Measurements from ENCODE around the gene CEP63.
"Not testable (repeated sequence)": the region's sequence is repeated elsewhere in the genome, so short reads cannot be mapped to it uniquely, and the experiment has no call there.

CEP63 gene

DNA sequence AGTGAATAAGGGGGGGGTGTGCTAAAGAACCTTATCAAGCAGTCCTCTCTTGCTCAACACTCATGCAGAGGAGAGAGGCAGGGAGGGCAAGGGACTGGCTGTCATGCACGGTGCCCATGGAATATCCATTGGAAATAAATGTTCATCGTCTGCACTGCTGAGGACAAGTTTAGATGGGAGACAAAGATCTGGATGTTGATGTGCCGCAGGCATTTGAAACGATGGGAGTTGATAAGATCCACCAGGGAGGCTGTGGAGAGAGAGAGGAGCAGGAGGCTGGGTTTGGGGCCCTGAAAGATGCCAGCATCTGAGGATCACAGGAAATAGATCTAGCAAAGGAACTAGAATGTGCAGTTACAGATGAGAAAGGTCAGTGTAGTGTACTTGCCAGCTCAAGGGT is 76.2 kb downstream of the CEP63 start:
- Histone ChIP-seq H3K27me3 (replicated peaks; ENCODE audit: control insufficient read depth, insufficient read depth, low read length, poor library complexity, severe bottlenecking) (no peaks in the 10 kb centered on the region), H3K27ac (ENCODE audit: insufficient read depth, low read length, poor library complexity, severe bottlenecking) (no peak overlapping the region), H3K4me3 (ENCODE audit: insufficient read depth, low read depth, low read length, poor library complexity, severe bottlenecking) (no peak overlapping the region), H3K4me1 (ENCODE audit: control insufficient read depth, insufficient read depth, low read length, poor library complexity, severe bottlenecking) (no peaks in the 10 kb centered on the region), H3K9me3 (ENCODE audit: control insufficient read depth, low read length) (no peaks in the 10 kb centered on the region), H3K36me3 (ENCODE audit: control insufficient read depth, insufficient read depth, low read length) (no peaks in the 10 kb centered on the region)
- no peak for DNase-seq

DNA sequence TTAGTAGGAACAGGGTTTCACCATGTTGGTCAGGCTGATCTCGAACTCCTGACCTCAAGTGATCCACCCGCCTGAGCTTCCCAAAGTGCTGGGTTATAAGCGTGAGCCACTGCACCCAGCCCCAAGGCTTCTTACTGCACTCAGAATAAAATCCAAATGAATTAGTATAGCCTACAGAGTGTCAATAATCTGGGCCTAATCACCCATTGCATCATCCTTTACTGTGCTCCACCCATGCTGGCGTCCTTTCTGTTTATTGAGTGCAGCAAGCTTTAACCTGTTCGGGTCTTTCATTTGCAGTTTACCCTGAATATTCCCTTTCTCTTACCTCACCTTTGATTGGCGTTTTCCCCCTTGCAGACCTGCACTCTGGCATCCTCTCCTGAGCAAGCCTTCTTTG is 77.7 kb downstream of the CEP63 start:
- no peak overlapping the region for H3K27ac ChIP-seq (ENCODE audit: insufficient read depth, low read length, poor library complexity, severe bottlenecking)
- H3K36me3 ChIP-seq (ENCODE audit: control insufficient read depth, insufficient read depth, low read length), result no peaks in the 10 kb centered on the region
- H3K4me3 ChIP-seq (ENCODE audit: insufficient read depth, low read depth, low read length, poor library complexity, severe bottlenecking), result no peak overlapping the region
- H3K27me3 ChIP-seq (replicated peaks; ENCODE audit: control insufficient read depth, insufficient read depth, low read length, poor library complexity, severe bottlenecking), result no peaks in the 10 kb centered on the region
- no peaks in the 10 kb centered on the region for H3K9me3 ChIP-seq (ENCODE audit: control insufficient read depth, low read length)
- H3K4me1 ChIP-seq (ENCODE audit: control insufficient read depth, insufficient read depth, low read length, poor library complexity, severe bottlenecking), result no peaks in the 10 kb centered on the region
- DNase-seq, result no peak

DNA sequence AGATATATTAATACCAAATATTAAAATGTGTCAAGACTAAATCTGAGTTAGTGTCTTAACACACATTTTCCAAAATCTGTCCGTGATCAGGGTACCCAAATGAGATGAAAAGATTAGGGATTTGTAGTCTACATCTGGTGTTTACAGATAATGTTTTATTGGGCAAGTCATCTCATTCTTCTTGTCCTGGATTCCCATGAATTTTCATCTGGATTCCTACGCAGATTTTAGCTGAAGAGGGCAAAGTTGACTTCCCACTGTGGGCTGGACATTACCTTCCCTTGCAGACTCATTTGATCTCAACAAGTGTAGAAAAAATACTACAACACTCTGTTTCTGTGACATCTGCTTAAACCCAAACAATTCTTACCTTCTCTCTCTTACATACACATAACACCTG is 79.1 kb downstream of the CEP63 start:
- H3K36me3 ChIP-seq (ENCODE audit: control insufficient read depth, insufficient read depth, low read length), result no peaks in the 10 kb centered on the region
- H3K4me3 ChIP-seq (ENCODE audit: insufficient read depth, low read depth, low read length, poor library complexity, severe bottlenecking), result no peak overlapping the region
- DNase-seq, result no peak
- no peaks in the 10 kb centered on the region for H3K4me1 ChIP-seq (ENCODE audit: control insufficient read depth, insufficient read depth, low read length, poor library complexity, severe bottlenecking)
- H3K27ac ChIP-seq (ENCODE audit: insufficient read depth, low read length, poor library complexity, severe bottlenecking), result no peak overlapping the region
- H3K27me3 ChIP-seq (replicated peaks; ENCODE audit: control insufficient read depth, insufficient read depth, low read length, poor library complexity, severe bottlenecking), result no peaks in the 10 kb centered on the region
- no peaks in the 10 kb centered on the region for H3K9me3 ChIP-seq (ENCODE audit: control insufficient read depth, low read length)

DNA sequence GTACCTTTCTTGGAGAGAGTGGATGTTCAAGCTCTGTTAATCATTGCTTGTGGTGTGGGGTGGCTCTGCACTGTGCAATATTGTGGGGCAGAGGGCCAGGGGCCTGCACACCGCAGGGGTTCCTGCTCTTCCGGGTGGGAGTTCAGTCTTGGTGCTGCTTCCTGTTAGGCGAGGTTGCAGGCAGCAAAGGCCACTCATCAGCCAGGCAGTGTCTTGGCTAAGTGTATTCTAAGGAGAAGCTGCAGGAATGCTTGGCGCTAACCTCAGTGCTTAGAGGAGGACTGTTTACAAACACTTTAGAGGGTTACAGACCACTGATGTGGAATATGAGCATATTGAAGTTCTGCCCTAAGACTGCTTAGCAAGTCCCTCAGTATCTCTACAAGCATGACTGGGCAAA is 81.7 kb downstream of the CEP63 start:
- H3K27ac ChIP-seq (ENCODE audit: insufficient read depth, low read length, poor library complexity, severe bottlenecking), result no peak overlapping the region
- H3K4me3 ChIP-seq (ENCODE audit: insufficient read depth, low read depth, low read length, poor library complexity, severe bottlenecking), result no peak overlapping the region
- DNase-seq, result no peak
- no peaks in the 10 kb centered on the region for H3K36me3 ChIP-seq (ENCODE audit: control insufficient read depth, insufficient read depth, low read length)
- H3K27me3 ChIP-seq (replicated peaks; ENCODE audit: control insufficient read depth, insufficient read depth, low read length, poor library complexity, severe bottlenecking), result no peaks in the 10 kb centered on the region
- H3K9me3 ChIP-seq (ENCODE audit: control insufficient read depth, low read length), result peaks cover 5% of the 10 kb centered on the region
- no peaks in the 10 kb centered on the region for H3K4me1 ChIP-seq (ENCODE audit: control insufficient read depth, insufficient read depth, low read length, poor library complexity, severe bottlenecking)

DNA sequence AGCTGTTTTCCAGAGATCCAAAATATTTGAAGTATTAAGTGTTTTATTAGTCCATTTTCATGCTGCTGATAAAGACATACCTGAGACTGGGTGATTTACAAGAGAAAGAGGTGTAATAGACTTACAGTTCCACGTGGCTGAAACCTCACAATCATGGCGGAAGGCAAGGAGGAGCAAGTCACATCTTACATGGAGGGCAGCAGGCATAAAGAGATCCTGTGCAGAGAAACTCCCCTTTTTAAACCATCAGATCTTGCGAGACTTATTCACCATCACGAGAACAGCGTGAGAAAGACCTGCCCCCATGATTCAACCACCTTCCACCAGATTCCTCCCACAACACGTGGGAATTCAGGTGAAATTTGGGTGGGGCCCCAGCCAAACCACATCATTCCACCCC is 82.9 kb downstream of the CEP63 start:
- Histone ChIP-seq H3K27ac (ENCODE audit: insufficient read depth, low read length, poor library complexity, severe bottlenecking) (no peak overlapping the region), H3K36me3 (ENCODE audit: control insufficient read depth, insufficient read depth, low read length) (no peaks in the 10 kb centered on the region), H3K27me3 (replicated peaks; ENCODE audit: control insufficient read depth, insufficient read depth, low read length, poor library complexity, severe bottlenecking) (no peaks in the 10 kb centered on the region), H3K4me3 (ENCODE audit: insufficient read depth, low read depth, low read length, poor library complexity, severe bottlenecking) (no peak overlapping the region), H3K9me3 (ENCODE audit: control insufficient read depth, low read length) (peaks cover 5% of the 10 kb centered on the region), H3K4me1 (ENCODE audit: control insufficient read depth, insufficient read depth, low read length, poor library complexity, severe bottlenecking) (no peaks in the 10 kb centered on the region)
- no peak for DNase-seq

DNA sequence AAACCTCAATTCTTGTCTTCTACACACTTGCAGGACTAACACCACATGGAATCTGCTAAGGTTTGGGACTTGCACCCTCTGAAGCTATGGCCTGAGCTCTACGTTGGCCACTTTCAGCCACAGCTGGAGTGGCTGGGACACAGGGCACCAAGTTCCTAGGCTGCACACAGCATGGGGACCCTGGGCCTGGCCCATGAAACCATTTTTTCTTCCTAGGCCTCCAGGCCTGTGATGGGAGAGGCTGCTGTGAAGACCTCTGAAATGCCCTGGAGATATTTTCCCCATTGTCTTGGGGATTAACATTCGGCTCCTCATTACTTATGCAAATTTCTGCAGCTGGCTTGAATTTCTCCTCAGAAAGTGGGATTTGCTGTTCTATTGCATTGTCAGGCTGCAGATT is 84.0 kb downstream of the CEP63 start:
- not testable (repeated sequence) for DNase-seq; H3K9me3 ChIP-seq (ENCODE audit: control insufficient read depth, low read length); H3K27ac ChIP-seq (ENCODE audit: insufficient read depth, low read length, poor library complexity, severe bottlenecking); H3K4me1 ChIP-seq (ENCODE audit: control insufficient read depth, insufficient read depth, low read length, poor library complexity, severe bottlenecking); H3K36me3 ChIP-seq (ENCODE audit: control insufficient read depth, insufficient read depth, low read length); H3K4me3 ChIP-seq (ENCODE audit: insufficient read depth, low read depth, low read length, poor library complexity, severe bottlenecking); H3K27me3 ChIP-seq (replicated peaks; ENCODE audit: control insufficient read depth, insufficient read depth, low read length, poor library complexity, severe bottlenecking)

DNA sequence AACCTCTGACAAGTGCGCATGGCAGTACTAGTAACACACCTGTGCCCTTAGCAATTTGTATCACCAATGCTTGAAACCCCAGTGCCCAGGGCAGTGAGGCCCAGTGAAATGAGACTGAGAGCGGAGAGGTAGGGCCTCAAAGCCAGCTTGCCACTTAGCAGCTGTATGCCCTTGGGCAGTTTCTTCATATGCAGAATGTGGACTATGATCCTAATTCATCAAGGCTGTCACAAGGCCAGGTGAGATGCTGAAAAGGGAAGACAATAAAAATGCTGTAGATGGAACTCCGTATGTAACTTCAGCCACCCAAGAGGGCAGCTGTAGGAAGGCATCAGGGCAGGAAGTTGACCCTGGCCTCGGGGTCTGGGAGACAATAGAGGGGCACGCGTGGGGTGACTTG is 90.6 kb downstream of the CEP63 start:
- no peak for DNase-seq
- H3K9me3 ChIP-seq (ENCODE audit: control insufficient read depth, low read length), result no peaks in the 10 kb centered on the region
- H3K4me1 ChIP-seq (ENCODE audit: control insufficient read depth, insufficient read depth, low read length, poor library complexity, severe bottlenecking), result no peaks in the 10 kb centered on the region
- no peak overlapping the region for H3K27ac ChIP-seq (ENCODE audit: insufficient read depth, low read length, poor library complexity, severe bottlenecking)
- no peaks in the 10 kb centered on the region for H3K27me3 ChIP-seq (replicated peaks; ENCODE audit: control insufficient read depth, insufficient read depth, low read length, poor library complexity, severe bottlenecking)
- no peaks in the 10 kb centered on the region for H3K36me3 ChIP-seq (ENCODE audit: control insufficient read depth, insufficient read depth, low read length)
- H3K4me3 ChIP-seq (ENCODE audit: insufficient read depth, low read depth, low read length, poor library complexity, severe bottlenecking), result no peak overlapping the region

DNA sequence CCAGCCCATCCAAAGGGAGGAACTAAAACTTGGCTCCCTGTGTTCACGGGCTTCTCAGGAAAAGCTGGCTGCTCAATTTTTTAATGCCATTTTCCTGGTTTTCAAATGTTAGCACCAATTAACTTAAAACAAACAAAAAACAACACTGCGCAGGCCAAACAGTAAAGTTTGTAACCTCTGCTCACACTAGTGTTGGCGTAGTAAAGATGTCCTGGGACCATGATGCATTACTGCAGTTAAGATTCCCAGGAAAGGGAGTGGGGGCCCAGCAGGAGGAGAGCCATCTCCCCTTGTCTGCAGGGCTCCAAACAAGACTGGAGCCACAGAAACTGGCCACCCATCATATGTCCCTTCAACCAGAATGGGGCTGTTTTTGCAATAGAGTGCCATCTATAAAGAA is 91.0 kb downstream of the CEP63 start:
- Histone ChIP-seq H3K36me3 (ENCODE audit: control insufficient read depth, insufficient read depth, low read length) (no peaks in the 10 kb centered on the region), H3K27ac (ENCODE audit: insufficient read depth, low read length, poor library complexity, severe bottlenecking) (no peak overlapping the region), H3K9me3 (ENCODE audit: control insufficient read depth, low read length) (no peaks in the 10 kb centered on the region)

DNA sequence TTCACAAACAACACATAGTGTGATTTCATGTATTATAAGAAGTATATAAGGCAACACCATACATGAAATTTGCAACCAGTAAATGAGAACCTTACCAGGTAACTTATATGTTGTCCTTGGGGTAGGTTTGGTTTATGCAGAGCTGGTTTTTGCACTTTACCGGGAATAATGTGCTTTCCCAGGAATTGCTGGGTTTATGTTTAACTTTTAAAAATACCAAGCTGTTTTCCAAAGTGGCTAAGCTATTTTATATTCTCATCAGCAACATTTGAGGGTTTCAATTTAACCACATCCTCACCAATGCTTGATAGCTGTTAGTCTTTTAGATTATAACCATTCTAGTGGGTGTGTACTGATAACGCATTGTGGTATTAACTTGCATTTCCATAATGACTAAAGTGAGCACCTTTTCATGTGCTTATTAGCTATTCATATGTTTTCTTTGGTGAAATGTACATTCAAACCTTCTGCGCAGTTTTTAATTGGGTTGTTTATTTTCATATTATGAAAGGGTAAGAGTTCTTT is 93.3 kb downstream of the CEP63 start:
- no peak overlapping the region for H3K27ac ChIP-seq (ENCODE audit: insufficient read depth, low read length, poor library complexity, severe bottlenecking)
- DNase-seq, result no peak
- H3K27me3 ChIP-seq (replicated peaks; ENCODE audit: control insufficient read depth, insufficient read depth, low read length, poor library complexity, severe bottlenecking), result no peaks in the 10 kb centered on the region
- H3K36me3 ChIP-seq (ENCODE audit: control insufficient read depth, insufficient read depth, low read length), result no peaks in the 10 kb centered on the region
- H3K9me3 ChIP-seq (ENCODE audit: control insufficient read depth, low read length), result no peaks in the 10 kb centered on the region
- no peak overlapping the region for H3K4me3 ChIP-seq (ENCODE audit: insufficient read depth, low read depth, low read length, poor library complexity, severe bottlenecking)
- no peaks in the 10 kb centered on the region for H3K4me1 ChIP-seq (ENCODE audit: control insufficient read depth, insufficient read depth, low read length, poor library complexity, severe bottlenecking)

More for the DNA sequence above, 91.0 kb downstream of the CEP63 start:
- Histone ChIP-seq H3K27me3 (replicated peaks; ENCODE audit: control insufficient read depth, insufficient read depth, low read length, poor library complexity, severe bottlenecking) (no peaks in the 10 kb centered on the region), H3K4me1 (ENCODE audit: control insufficient read depth, insufficient read depth, low read length, poor library complexity, severe bottlenecking) (no peaks in the 10 kb centered on the region), H3K4me3 (ENCODE audit: insufficient read depth, low read depth, low read length, poor library complexity, severe bottlenecking) (no peak overlapping the region)
- no peak for DNase-seq

DNA sequence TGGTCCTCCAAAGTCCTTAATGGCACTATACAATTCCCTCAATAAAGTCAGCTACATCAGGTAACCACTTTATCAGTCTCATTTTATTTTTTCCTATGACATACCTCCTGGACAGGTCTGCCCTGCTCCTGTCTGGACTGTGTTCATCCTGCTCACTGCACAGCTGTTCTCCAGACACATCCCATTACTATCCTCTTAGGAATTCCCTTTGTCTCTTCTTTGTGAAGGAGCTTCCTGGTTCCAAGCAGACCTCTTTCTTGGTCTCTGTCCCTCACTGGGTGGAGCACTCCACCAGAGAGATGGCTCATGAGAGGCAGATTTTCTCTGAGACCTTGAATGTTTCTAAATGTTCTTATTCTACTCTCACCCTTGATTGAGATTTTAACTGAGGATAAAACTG is 104.9 kb downstream of the CEP63 start:
- Histone ChIP-seq H3K4me1 (ENCODE audit: control insufficient read depth, insufficient read depth, low read length, poor library complexity, severe bottlenecking) (no peaks in the 10 kb centered on the region), H3K27me3 (replicated peaks; ENCODE audit: control insufficient read depth, insufficient read depth, low read length, poor library complexity, severe bottlenecking) (no peaks in the 10 kb centered on the region), H3K9me3 (ENCODE audit: control insufficient read depth, low read length) (no peaks in the 10 kb centered on the region), H3K4me3 (ENCODE audit: insufficient read depth, low read depth, low read length, poor library complexity, severe bottlenecking) (no peak overlapping the region), H3K27ac (ENCODE audit: insufficient read depth, low read length, poor library complexity, severe bottlenecking) (no peak overlapping the region), H3K36me3 (ENCODE audit: control insufficient read depth, insufficient read depth, low read length) (no peaks in the 10 kb centered on the region)
- no peak for DNase-seq

DNA sequence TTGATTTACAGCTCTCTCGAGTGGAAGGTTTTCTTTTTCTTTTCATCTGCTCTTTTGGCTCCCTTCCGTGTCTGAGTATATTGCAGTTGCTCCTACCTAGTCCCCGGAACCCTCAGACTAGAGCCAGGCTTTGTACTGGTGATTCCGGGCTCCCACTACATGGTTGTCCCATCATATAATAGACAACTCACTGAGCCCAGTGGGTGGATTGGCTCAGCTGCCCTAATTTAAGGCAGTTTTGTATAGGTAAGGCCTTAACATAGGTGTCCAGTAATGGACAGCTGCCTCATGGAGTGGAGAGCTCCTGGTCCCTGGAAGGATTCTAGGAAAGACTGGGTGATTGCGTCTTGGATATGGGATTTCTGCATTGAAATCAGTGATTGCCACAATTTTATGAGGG is 106.9 kb downstream of the CEP63 start:
- H3K27me3 ChIP-seq (replicated peaks; ENCODE audit: control insufficient read depth, insufficient read depth, low read length, poor library complexity, severe bottlenecking), result no peaks in the 10 kb centered on the region
- no peaks in the 10 kb centered on the region for H3K9me3 ChIP-seq (ENCODE audit: control insufficient read depth, low read length)
- H3K4me3 ChIP-seq (ENCODE audit: insufficient read depth, low read depth, low read length, poor library complexity, severe bottlenecking), result no peak overlapping the region
- H3K27ac ChIP-seq (ENCODE audit: insufficient read depth, low read length, poor library complexity, severe bottlenecking), result no peak overlapping the region
- no peaks in the 10 kb centered on the region for H3K4me1 ChIP-seq (ENCODE audit: control insufficient read depth, insufficient read depth, low read length, poor library complexity, severe bottlenecking)
- no peak for DNase-seq
- no peaks in the 10 kb centered on the region for H3K36me3 ChIP-seq (ENCODE audit: control insufficient read depth, insufficient read depth, low read length)

All from effector memory CD4-positive, alpha-beta T cell (primary cell).